ENCODE results near the gene PTBP2.
A peak's percentile ranks its signal among the peaks of the same experiment; 100 is the strongest.

The PTBP2 gene

DNA sequence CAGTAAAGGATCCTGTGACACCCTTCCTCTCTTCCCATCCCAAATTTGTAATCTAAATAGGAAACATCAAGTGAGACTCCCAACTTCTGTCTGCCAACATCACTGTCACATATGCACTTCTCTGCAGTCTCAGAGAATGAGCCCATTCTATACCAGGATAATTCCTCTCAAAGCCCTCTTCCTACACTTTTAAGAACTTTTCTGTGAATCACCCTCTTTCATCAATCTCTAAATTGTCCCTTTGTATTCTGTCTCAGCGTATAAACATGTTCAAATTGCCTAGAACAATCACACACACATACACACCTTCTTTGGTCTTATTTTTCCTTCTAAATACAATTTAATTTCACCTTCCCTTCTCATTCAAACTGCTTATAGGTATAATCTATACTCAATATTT lies 111.8 kb downstream of the PTBP2 start:
- DNase-seq, result no peak

DNA sequence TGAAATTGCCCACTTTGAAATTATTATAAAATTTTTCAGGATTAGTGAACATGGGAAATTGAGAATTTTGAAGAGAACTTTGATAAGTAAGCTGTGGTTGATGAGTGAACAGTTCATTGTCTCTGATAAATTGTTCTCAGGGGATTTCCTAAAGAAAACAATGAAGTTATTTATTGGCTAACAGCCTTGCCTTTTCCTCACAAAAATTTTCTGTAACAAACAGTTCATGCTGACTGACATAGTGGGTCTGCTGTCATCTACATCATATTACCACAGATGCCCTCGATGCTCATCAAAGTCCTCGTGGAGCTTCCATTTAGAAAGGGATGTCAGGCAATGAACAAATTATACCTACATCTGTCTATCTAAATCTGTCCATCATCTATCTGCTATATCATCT lies 113.4 kb downstream of the PTBP2 start:
- DNase-seq, result no peak

DNA sequence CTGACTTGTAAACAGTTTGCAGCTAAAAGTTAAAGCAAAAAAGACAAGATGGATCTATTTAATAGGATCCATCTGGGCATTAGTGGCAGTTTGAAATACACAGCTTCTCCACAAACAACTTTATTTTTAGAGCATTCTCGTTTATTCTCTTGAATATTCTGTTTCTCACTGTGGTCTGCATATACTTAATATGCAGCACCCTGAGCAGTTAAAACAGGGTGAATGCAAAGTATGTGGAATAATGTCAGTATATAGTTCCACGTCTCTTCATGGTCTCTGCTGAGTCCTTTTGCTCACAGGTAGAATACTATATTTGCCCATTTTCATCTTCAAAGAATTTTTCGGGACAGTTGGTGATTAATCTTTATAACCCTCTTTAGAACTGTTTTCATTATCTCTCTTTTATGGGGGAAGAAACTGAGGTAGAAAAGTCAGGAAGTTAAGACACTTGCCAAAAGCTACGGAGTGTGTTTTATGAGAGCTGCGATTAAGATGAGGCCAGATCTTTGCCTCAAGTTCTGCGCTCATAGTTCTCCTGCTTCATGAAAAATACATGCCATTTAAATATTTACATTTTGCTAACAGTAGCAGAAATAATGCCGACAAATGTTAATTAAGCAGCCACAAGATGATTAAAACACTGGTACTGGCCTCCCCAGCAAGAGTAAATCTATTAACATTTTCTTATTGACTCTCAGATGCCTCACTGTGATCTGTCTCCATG lies 115.6 kb downstream of the PTBP2 start:
- no peak for DNase-seq

DNA sequence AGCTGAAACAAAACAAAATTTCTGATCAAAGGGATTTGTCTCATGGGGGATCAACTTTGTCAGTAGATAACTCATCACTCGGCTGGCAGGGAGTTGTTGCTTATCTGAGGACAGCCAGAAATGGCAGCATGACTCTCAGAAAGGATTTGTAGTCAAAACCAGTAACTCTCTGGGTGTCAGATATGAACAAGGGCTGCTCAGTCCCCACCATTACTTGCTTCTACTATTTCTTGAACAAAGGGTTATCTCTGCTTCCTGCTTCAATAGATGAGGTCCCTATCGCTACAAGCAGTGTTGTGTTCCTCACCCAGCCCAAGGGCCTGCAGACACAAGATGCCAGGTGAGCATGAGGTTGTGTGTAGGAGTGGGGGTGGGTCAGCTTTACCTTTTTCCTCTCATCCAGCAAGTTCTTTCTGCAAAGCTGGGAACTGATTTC lies 116.2 kb downstream of the PTBP2 start:
- DNase-seq, result no peak

DNA sequence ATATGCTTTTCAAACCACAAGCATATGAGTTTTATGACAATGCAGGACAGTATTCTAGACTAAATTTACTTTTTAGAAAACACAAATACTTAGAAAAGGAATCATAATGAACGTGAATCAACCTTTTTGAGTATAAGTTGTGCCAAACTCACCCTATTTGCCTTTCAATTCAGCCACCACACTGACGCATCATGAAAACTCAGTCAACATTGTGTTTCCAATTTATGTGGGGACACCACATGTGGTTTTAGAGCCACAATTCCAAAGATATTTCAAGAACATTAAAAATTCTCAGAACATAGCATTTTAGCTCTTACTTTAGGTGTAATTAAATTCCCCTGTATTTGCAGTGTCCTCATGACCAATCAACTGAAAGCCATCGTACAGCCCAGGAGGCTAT lies 118.8 kb downstream of the PTBP2 start:
- no peak for DNase-seq

DNA sequence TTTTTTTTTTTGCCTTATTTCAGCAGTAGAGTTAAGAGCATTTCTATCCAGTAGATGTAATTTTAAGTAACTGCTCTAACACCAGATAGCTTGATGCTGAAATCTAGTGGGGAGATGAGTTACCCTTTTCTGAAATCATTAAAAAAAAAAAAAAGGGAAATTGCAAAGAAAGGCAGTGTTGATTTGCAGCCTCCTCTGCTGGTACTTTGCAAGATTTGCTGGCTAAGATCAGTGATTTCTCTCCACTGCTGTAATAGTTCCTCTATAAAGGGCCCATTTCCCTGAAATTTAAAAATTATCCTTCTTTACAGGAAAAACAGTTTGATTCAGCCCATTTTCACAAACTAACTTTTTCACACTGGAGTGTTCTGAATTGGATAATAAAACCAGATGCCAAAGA lies 120.6 kb downstream of the PTBP2 start:
- DNase-seq, result no peak

DNA sequence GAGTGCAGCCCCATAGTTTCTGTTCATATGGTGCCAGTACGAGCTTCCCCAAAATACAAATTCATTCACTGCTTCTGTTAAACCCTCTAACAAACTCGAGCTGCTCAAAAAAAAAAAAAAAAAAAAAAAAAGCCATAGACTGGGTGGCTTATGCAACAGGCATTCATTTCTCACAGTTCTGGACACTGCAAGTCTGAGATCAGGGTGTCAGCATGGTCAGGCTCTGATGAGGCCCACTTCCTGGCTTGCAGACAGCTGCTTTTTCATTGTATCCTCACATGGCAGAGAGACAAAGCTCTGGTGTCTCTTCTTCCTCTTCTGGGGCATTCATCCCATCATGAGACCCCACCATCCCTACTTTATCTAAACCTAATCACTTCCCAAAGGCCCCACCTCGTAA lies 121.6 kb downstream of the PTBP2 start:
- no peak for DNase-seq

DNA sequence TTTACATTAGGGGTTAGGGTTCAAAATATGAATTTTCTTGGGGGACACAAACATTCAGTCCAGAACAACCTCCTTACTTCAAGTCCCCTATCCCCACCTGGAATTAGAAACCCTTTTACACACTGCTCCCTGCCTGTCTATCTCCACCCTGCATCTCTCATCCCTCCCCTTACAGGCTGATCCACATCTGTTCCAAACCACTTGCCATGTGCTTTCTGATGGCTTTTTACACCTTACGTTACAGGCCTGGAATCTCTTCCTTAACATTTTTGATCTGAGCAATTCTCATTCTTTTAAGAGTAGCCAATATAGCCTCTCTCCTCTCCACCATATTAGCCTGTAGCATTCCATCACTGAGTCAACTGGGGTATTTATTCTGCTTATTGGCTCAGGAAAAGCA lies 122.0 kb downstream of the PTBP2 start:
- no peak for DNase-seq

DNA sequence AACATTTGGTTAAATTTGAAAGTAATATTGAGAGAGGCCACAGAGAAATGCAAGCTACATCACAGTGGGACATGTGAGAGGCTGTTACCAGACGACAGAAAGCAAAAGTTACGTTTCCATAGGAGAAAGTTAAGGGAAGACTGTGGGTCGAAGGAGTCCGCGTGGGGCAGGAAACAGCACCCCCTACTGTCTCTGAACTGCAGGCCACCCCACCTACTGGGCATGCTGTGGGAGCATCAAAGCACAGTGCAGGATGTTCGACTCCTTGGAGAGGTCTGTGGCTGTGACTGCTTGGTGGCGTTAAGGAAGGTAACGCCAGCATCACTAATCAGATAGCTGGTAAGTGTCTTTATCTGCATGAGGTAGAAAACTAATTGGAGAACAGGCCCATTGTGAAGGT lies 123.9 kb downstream of the PTBP2 start:
- peak in 1 of 2 experiments; percentile 19 for DNase-seq

DNA sequence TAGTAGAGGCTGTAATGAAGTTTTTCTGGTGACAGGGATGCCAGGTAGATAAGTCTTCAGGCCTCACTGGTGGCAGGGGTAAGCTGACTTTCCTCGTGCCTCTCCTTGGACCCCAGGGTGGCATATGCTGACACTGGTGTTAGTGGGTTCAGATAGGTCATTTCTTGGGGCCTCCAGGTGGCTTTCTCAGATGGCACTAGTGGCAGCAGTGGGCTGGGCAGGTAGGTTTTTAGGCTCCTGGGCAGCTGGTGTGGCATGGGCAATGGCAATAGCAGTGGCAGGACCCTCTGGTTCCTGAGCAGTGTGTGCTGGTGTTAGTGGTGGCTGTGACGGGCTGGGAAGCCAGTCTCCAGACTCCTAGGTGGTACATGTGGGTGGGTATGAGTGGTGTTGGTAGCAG lies 140.3 kb downstream of the PTBP2 start:
- no peak for DNase-seq

DNA sequence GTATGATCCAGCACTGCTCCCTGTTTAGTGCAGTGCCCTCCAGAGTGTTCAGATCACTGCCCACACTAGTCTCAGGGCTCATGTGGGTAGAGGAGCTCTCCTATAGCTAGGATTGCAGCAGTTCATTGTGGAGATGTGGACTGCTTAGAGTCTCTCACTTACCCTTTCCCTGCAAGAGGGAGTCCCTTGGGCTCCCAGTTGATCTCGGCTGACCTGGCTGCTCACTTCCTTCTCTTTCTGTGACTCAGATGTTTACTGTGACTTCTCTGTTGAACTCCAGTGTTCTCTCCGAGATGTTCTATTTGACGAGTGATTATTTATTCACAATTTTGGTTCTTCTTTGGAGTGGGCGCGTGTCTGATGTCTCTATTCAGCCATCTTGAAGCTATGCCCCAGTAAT lies 141.9 kb downstream of the PTBP2 start:
- no peak for DNase-seq

Data from NCI-H446 (cell line).